Mesenteric fat pad (tissue), 1 donor: ENCODE data around the gene SPATA3. TPM values are rescaled to one million over a fixed set of nuclear protein-coding genes. Genes with fewer than 3 reads are reported as not detected.
A peak's percentile ranks its signal among the peaks of the same experiment; 100 is the strongest.

Experiments used
- DNase-seq: peaks from one replicate; pipeline ENCODE4 v3.0.0-alpha.2; 2020; ENCODE audit warnings: low spot score
- total RNA-seq: library from RNA; stranded (reverse); fragmentation: NEBNext Ultra II Directional; extraction: Animal tissue kit (Norgen Biotek cat#: 25700); gene quantifications from one replicate; pipeline ENCODE4 v1.2.1, GENCODE V29; 2021
- donor health status: DM: yes; HTN: yes; CAD: no.

The SPATA3 gene
- total RNA-seq, 1 donor from 2014 or later, result not detected

- DNase-seq, result no peak
Observed at GRCh38 chr2:231047923-231048915, 52.3 kb downstream of the SPATA3 start.

- no peak for DNase-seq
Observed at GRCh38 chr2:231049286-231050017, 53.5 kb downstream of the SPATA3 start.

- no peak for DNase-seq
Observed at GRCh38 chr2:231050018-231050901, 54.3 kb downstream of the SPATA3 start.

- DNase-seq, result no peak
Observed at GRCh38 chr2:231051116-231051515, 55.2 kb downstream of the SPATA3 start.

- no peak for DNase-seq
Observed at GRCh38 chr2:231052494-231053451, 56.9 kb downstream of the SPATA3 start.

GRCh38 chr2:231053846-231054245 is 57.9 kb downstream of the SPATA3 start:
- DNase-seq, result no peak

GRCh38 chr2:231056453-231057416 is 60.8 kb downstream of the SPATA3 start, which contains the start of gene PSMD1:
Gene PSMD1, plus strand, starts transcription at chr2:231056867. Its CDS starts 159 bp downstream, at chr2:231057026.
- peak; percentile 94 for DNase-seq

- no peak for DNase-seq
Observed at GRCh38 chr2:231057590-231057989, 61.7 kb downstream of the SPATA3 start.

Other genes with a start within 250 kb of the SPATA3 start
- gene ITM2C, start 131.2 kb upstream of the SPATA3 start, total RNA-seq, result 27.1 TPM
- 0.22 TPM for gene GPR55, start 70.9 kb upstream of the SPATA3 start, total RNA-seq
- gene C2orf72, start 41.4 kb downstream of the SPATA3 start, total RNA-seq, result not detected
- 101 TPM for gene PSMD1, start 60.7 kb downstream of the SPATA3 start, total RNA-seq
- gene HTR2B, start 128.9 kb downstream of the SPATA3 start, total RNA-seq, result 2.2 TPM
- 11.8 TPM for gene ARMC9, start 202.5 kb downstream of the SPATA3 start, total RNA-seq